NCI-H345 (cell line): ENCODE measurements around the gene OR5B17.
"Not testable (repeated sequence)": the region's sequence is repeated elsewhere in the genome, so short reads cannot be mapped to it uniquely, and the experiment has no call there.

ENCODE experiments used
- DNase-seq: peaks from one replicate; lab custom pipeline; 2025; lab: John Stamatoyannopoulos, UW

Gene OR5B17

GRCh38 chr11:58358969-58359368 lies at the start of gene OR5B17:
Gene OR5B17 (minus strand): TSS chr11:58359069. CDS start chr11:58359069, 0 bp downstream.
- no peak for DNase-seq

- DNase-seq = no peak
Measured at GRCh38 chr11:58406774-58407173, 47.9 kb upstream of the OR5B17 start, which contains the start of gene OR5B3. Gene OR5B3 (minus strand): TSS chr11:58406874. CDS start chr11:58403409, 3,465 bp downstream.

- not testable (repeated sequence) for DNase-seq
Measured at GRCh38 chr11:58399622-58400021, 40.8 kb upstream of the OR5B17 start.

GRCh38 chr11:58395581-58395980 lies 36.7 kb upstream of the OR5B17 start:
- DNase-seq = no peak

- no peak for DNase-seq
Measured at GRCh38 chr11:58394195-58394594, 35.3 kb upstream of the OR5B17 start.

- no peak for DNase-seq
Measured at GRCh38 chr11:58392746-58393145, 33.9 kb upstream of the OR5B17 start.

- DNase-seq = no peak
Measured at GRCh38 chr11:58391879-58392278, 33.0 kb upstream of the OR5B17 start.

- no peak for DNase-seq
Measured at GRCh38 chr11:58390551-58391063, 31.7 kb upstream of the OR5B17 start.

GRCh38 chr11:58354727-58355126 lies 4.1 kb downstream of the OR5B17 start:
- DNase-seq = no peak

GRCh38 chr11:58345204-58345603 lies 13.7 kb downstream of the OR5B17 start:
- no peak for DNase-seq

- no peak for DNase-seq
Measured at GRCh38 chr11:58334708-58335107, 24.2 kb downstream of the OR5B17 start.

- no peak for DNase-seq
Measured at GRCh38 chr11:58330861-58331260, 28.0 kb downstream of the OR5B17 start.

GRCh38 chr11:58318532-58318931 lies 40.3 kb downstream of the OR5B17 start:
- DNase-seq = no peak

- DNase-seq = no peak
Measured at GRCh38 chr11:58316142-58316541, 42.7 kb downstream of the OR5B17 start.
